Activated CD4-positive, alpha-beta memory T cell treated with anti-CD3 and anti-CD28 coated beads for 36 hours (primary cell): ENCODE results near the gene GPR37. TPM values are rescaled to one million over a fixed set of nuclear protein-coding genes. Genes with fewer than 3 reads are reported as not detected.

Experiments used
- CTCF ChIA-PET: fragments of 350-600 bp; sonication (Branson Sonifier 250); formaldehyde crosslinking; loops from one replicate; lab custom pipeline; 2021; ENCODE audit warnings: antibody characterized with exemption, inconsistent platforms; lab: Charles Lee
- POLR2A ChIA-PET: fragments of 350-600 bp; sonication (Branson Sonifier 250); formaldehyde crosslinking; loops from one replicate; lab custom pipeline; 2021; ENCODE audit warnings: antibody characterized with exemption; lab: Charles Lee
- DNase-seq: peaks from one replicate; pipeline ENCODE4 v3.0.0-alpha.2; 2020
- H3K27ac Mint-ChIP-seq: one replicate; pipeline ENCODE4 v1.8.0; 2021; ENCODE audit warnings: mixed read lengths
- H3K27me3 Mint-ChIP-seq: one replicate; pipeline ENCODE4 v1.8.0; 2021; ENCODE audit warnings: mixed read lengths
- H3K36me3 Mint-ChIP-seq: one replicate; pipeline ENCODE4 v1.8.0; 2021; ENCODE audit warnings: mixed read lengths
- H3K4me1 Mint-ChIP-seq: one replicate; pipeline ENCODE4 v1.8.0; 2021; ENCODE audit warnings: low read depth, mixed read lengths
- H3K4me3 Mint-ChIP-seq: one replicate; pipeline ENCODE4 v1.8.0; 2021; ENCODE audit warnings: mild to moderate bottlenecking, mixed read lengths
- H3K9me3 Mint-ChIP-seq: one replicate; pipeline ENCODE4 v1.8.0; 2021; ENCODE audit warnings: mixed read lengths
- intact Hi-C: fragments of 100-400 bp; cut with micrococcal nuclease; formaldehyde crosslinking; loops from one replicate; pipeline ENCODE4 v1.15.1; 2023
- total RNA-seq, 2 experiments: library from RNA; stranded (reverse); gene quantifications; one replicate each; pipeline ENCODE4 v1.2.3, GENCODE V29; 2021

The GPR37 gene
- total RNA-seq, 2 experiments from 2014 or later, result 0.07 TPM; not detected in 1

GRCh38 chr7:124754576-124755268 lies 10.9 kb downstream of the GPR37 start:
- Mint-ChIP-seq H3K27me3 (peaks cover 15% of the 10 kb centered on the region), H3K4me1 (no peaks in the 10 kb centered on the region), H3K36me3 (no peaks in the 10 kb centered on the region), H3K4me3 (no peak overlapping the region), H3K27ac (no peak overlapping the region), H3K9me3 (no peaks in the 10 kb centered on the region)
- ChIA-PET POLR2A (no interaction called here), CTCF (no interaction called here)
- no peak for DNase-seq
- intact Hi-C loops, result no loop called here

GRCh38 chr7:124752310-124752709 lies 13.3 kb downstream of the GPR37 start:
- H3K27me3 Mint-ChIP-seq, result peaks cover 14% of the 10 kb centered on the region
- no peak overlapping the region for H3K4me3 Mint-ChIP-seq
- H3K9me3 Mint-ChIP-seq, result no peaks in the 10 kb centered on the region
- no peaks in the 10 kb centered on the region for H3K36me3 Mint-ChIP-seq
- H3K4me1 Mint-ChIP-seq, result no peaks in the 10 kb centered on the region
- CTCF ChIA-PET, result no interaction called here
- no peak overlapping the region for H3K27ac Mint-ChIP-seq
- intact Hi-C loops, result no loop called here
- POLR2A ChIA-PET, result no interaction called here
- no peak for DNase-seq

GRCh38 chr7:124751027-124751426 lies 14.6 kb downstream of the GPR37 start:
- CTCF ChIA-PET, result no interaction called here
- no peaks in the 10 kb centered on the region for H3K36me3 Mint-ChIP-seq
- POLR2A ChIA-PET, result no interaction called here
- peaks cover 12% of the 10 kb centered on the region for H3K27me3 Mint-ChIP-seq
- no peaks in the 10 kb centered on the region for H3K9me3 Mint-ChIP-seq
- H3K4me3 Mint-ChIP-seq, result no peak overlapping the region
- intact Hi-C loops, result no loop called here
- H3K4me1 Mint-ChIP-seq, result no peaks in the 10 kb centered on the region
- no peak for DNase-seq
- no peak overlapping the region for H3K27ac Mint-ChIP-seq

GRCh38 chr7:124747072-124747471 lies 18.5 kb downstream of the GPR37 start:
- CTCF ChIA-PET, result interaction anchor here (0.6 kb wide), 1 partner anchor 70 kb away, joined by 3 read pairs; no protein-coding TSS in a partner anchor
- intact Hi-C loops, result no loop called here
- Mint-ChIP-seq H3K4me3 (no peak overlapping the region), H3K4me1 (no peaks in the 10 kb centered on the region), H3K9me3 (no peaks in the 10 kb centered on the region), H3K27me3 (peaks cover 11% of the 10 kb centered on the region), H3K36me3 (no peaks in the 10 kb centered on the region), H3K27ac (no peak overlapping the region)
- POLR2A ChIA-PET, result no interaction called here
- DNase-seq, result no peak

- ChIA-PET CTCF (no interaction called here), POLR2A (no interaction called here)
- Mint-ChIP-seq H3K27ac (no peak overlapping the region), H3K27me3 (no peaks in the 10 kb centered on the region), H3K9me3 (no peaks in the 10 kb centered on the region), H3K4me1 (no peaks in the 10 kb centered on the region), H3K36me3 (no peaks in the 10 kb centered on the region), H3K4me3 (no peak overlapping the region)
- intact Hi-C loops, result no loop called here
- DNase-seq, result no peak
Measured at GRCh38 chr7:124738639-124739038, 27.0 kb downstream of the GPR37 start.

GRCh38 chr7:124737760-124738300 lies 27.8 kb downstream of the GPR37 start:
- ChIA-PET POLR2A (no interaction called here), CTCF (no interaction called here)
- H3K4me1 Mint-ChIP-seq, result no peaks in the 10 kb centered on the region
- no peak overlapping the region for H3K27ac Mint-ChIP-seq
- no peaks in the 10 kb centered on the region for H3K36me3 Mint-ChIP-seq
- no peaks in the 10 kb centered on the region for H3K9me3 Mint-ChIP-seq
- H3K27me3 Mint-ChIP-seq, result no peaks in the 10 kb centered on the region
- H3K4me3 Mint-ChIP-seq, result no peak overlapping the region
- DNase-seq, result no peak
- intact Hi-C loops, result no loop called here

- H3K4me3 Mint-ChIP-seq, result no peak overlapping the region
- H3K4me1 Mint-ChIP-seq, result no peaks in the 10 kb centered on the region
- no peaks in the 10 kb centered on the region for H3K9me3 Mint-ChIP-seq
- H3K27ac Mint-ChIP-seq, result no peak overlapping the region
- DNase-seq, result no peak
- H3K27me3 Mint-ChIP-seq, result peaks cover 4% of the 10 kb centered on the region
- ChIA-PET CTCF (no interaction called here), POLR2A (no interaction called here)
- intact Hi-C loops, result no loop called here
- no peaks in the 10 kb centered on the region for H3K36me3 Mint-ChIP-seq
Measured at GRCh38 chr7:124728610-124729009, 37.0 kb downstream of the GPR37 start.

GRCh38 chr7:124724507-124725192 lies 40.9 kb downstream of the GPR37 start:
- DNase-seq, result no peak
- no peaks in the 10 kb centered on the region for H3K9me3 Mint-ChIP-seq
- H3K27me3 Mint-ChIP-seq, result no peaks in the 10 kb centered on the region
- H3K4me1 Mint-ChIP-seq, result no peaks in the 10 kb centered on the region
- H3K4me3 Mint-ChIP-seq, result no peak overlapping the region
- CTCF ChIA-PET, result no interaction called here
- H3K36me3 Mint-ChIP-seq, result no peaks in the 10 kb centered on the region
- POLR2A ChIA-PET, result no interaction called here
- H3K27ac Mint-ChIP-seq, result no peak overlapping the region
- intact Hi-C loops, result no loop called here

GRCh38 chr7:124724079-124724478 lies 41.5 kb downstream of the GPR37 start:
- intact Hi-C loops, result no loop called here
- no peak for DNase-seq
- H3K9me3 Mint-ChIP-seq, result no peaks in the 10 kb centered on the region
- ChIA-PET POLR2A (no interaction called here), CTCF (no interaction called here)
- H3K27me3 Mint-ChIP-seq, result no peaks in the 10 kb centered on the region
- no peak overlapping the region for H3K27ac Mint-ChIP-seq
- no peaks in the 10 kb centered on the region for H3K36me3 Mint-ChIP-seq
- no peak overlapping the region for H3K4me3 Mint-ChIP-seq
- H3K4me1 Mint-ChIP-seq, result no peaks in the 10 kb centered on the region

GRCh38 chr7:124723012-124723411 lies 42.6 kb downstream of the GPR37 start:
- H3K36me3 Mint-ChIP-seq, result no peaks in the 10 kb centered on the region
- H3K27me3 Mint-ChIP-seq, result no peaks in the 10 kb centered on the region
- no peak overlapping the region for H3K4me3 Mint-ChIP-seq
- CTCF ChIA-PET, result no interaction called here
- no peak for DNase-seq
- H3K27ac Mint-ChIP-seq, result no peak overlapping the region
- POLR2A ChIA-PET, result no interaction called here
- intact Hi-C loops, result no loop called here
- H3K4me1 Mint-ChIP-seq, result no peaks in the 10 kb centered on the region
- no peaks in the 10 kb centered on the region for H3K9me3 Mint-ChIP-seq

GRCh38 chr7:124722292-124722691 lies 43.3 kb downstream of the GPR37 start:
- Mint-ChIP-seq H3K4me3 (no peak overlapping the region), H3K27me3 (no peaks in the 10 kb centered on the region), H3K27ac (no peak overlapping the region), H3K4me1 (no peaks in the 10 kb centered on the region), H3K9me3 (no peaks in the 10 kb centered on the region), H3K36me3 (no peaks in the 10 kb centered on the region)
- no peak for DNase-seq
- POLR2A ChIA-PET, result no interaction called here
- intact Hi-C loops, result no loop called here
- CTCF ChIA-PET, result no interaction called here

GRCh38 chr7:124720195-124720594 lies 45.4 kb downstream of the GPR37 start:
- DNase-seq, result no peak
- Mint-ChIP-seq H3K36me3 (no peaks in the 10 kb centered on the region), H3K27ac (no peak overlapping the region), H3K4me1 (no peaks in the 10 kb centered on the region), H3K27me3 (no peaks in the 10 kb centered on the region), H3K4me3 (no peak overlapping the region), H3K9me3 (peaks cover 8% of the 10 kb centered on the region)
- intact Hi-C loops, result no loop called here
- ChIA-PET POLR2A (no interaction called here), CTCF (no interaction called here)
